ENCODE measurements around the gene TSNAXIP1.
A peak's percentile ranks its signal among the peaks of the same experiment; 100 is the strongest.
"Not testable (repeated sequence)": the region's sequence is repeated elsewhere in the genome, so short reads cannot be mapped to it uniquely, and the experiment has no call there.

The TSNAXIP1 gene

DNA sequence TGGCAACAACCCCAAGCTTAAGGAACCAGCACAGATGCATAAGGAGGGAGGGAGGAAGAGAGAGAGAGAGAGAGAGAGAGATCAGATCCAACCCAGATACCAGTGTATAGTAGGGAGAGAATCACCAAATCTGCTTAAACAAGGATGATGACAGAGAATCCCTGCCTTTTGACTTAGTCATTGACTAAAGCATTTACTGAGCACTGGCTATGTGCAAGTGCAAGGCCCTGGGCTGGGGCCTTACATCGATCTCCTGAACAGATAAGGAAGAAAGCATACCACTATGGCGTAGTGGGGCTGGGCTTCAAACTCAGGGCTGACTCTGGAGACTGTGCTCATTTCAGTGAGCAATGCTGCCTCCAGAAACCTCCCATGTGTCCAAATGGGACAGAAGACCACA lies 15.8 kb downstream of the TSNAXIP1 start:
- DNase-seq (ENCODE audit: extremely low read depth, low read depth), result no peak
- TF ChIP-seq, protein P1, sequence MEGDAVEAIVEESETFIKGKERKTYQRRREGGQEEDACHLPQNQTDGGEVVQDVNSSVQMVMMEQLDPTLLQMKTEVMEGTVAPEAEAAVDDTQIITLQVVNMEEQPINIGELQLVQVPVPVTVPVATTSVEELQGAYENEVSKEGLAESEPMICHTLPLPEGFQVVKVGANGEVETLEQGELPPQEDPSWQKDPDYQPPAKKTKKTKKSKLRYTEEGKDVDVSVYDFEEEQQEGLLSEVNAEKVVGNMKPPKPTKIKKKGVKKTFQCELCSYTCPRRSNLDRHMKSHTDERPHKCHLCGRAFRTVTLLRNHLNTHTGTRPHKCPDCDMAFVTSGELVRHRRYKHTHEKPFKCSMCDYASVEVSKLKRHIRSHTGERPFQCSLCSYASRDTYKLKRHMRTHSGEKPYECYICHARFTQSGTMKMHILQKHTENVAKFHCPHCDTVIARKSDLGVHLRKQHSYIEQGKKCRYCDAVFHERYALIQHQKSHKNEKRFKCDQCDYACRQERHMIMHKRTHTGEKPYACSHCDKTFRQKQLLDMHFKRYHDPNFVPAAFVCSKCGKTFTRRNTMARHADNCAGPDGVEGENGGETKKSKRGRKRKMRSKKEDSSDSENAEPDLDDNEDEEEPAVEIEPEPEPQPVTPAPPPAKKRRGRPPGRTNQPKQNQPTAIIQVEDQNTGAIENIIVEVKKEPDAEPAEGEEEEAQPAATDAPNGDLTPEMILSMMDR (IDR thresholded peaks at IDR 0.05; ENCODE audit: low read depth, low read length), result no peak

GRCh38 chr16:67825119-67825518 lies 18.4 kb downstream of the TSNAXIP1 start:
- TF ChIP-seq, protein P1 (IDR thresholded peaks at IDR 0.05; ENCODE audit: low read depth, low read length), result no peak

GRCh38 chr16:67825906-67826305 lies 19.2 kb downstream of the TSNAXIP1 start:
- DNase-seq (ENCODE audit: extremely low read depth, low read depth), result no peak
- TF ChIP-seq, protein P1 (IDR thresholded peaks at IDR 0.05; ENCODE audit: low read depth, low read length), result no peak

More at GRCh38 chr16:67825119-67825518, 18.4 kb downstream of the TSNAXIP1 start:
- no peak for DNase-seq (ENCODE audit: extremely low read depth, low read depth)

DNA sequence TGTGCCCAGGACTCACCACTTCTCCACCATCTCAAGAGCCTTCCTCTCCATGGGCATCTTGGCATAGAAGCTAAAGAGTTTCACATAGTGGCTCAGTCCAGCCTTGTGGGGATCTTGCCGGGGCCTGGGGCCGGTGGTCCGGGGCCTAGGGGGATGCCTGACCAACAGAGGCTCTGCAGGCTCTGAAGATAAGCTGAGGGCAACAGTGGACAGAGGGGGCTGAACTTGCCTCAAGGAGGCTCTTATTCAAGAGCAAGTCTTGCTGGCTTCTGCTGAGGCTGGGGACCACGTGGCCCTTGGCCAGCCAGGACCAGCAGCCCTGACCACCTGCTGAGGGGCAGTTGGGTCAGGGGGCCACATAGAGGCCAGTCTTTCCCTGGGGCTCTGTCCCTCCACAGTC lies 22.0 kb downstream of the TSNAXIP1 start:
- TF ChIP-seq, protein P1 (IDR thresholded peaks at IDR 0.05; ENCODE audit: low read depth, low read length), result no peak
- no peak for DNase-seq (ENCODE audit: extremely low read depth, low read depth)

- peak; percentile 14 for DNase-seq (ENCODE audit: extremely low read depth, low read depth)
These were observed 26.3 kb downstream of the TSNAXIP1 start for GRCh38 chr16:67833030-67833414.

GRCh38 chr16:67833415-67834241 lies 26.9 kb downstream of the TSNAXIP1 start:
- DNase-seq (ENCODE audit: extremely low read depth, low read depth), result peak; percentile 55
- TF ChIP-seq, protein P1 (IDR thresholded peaks at IDR 0.05; ENCODE audit: low read depth, low read length), result no peak

More at GRCh38 chr16:67833030-67833414, 26.3 kb downstream of the TSNAXIP1 start:
- TF ChIP-seq, protein P1 (IDR thresholded peaks at IDR 0.05; ENCODE audit: low read depth, low read length), result no peak

DNA sequence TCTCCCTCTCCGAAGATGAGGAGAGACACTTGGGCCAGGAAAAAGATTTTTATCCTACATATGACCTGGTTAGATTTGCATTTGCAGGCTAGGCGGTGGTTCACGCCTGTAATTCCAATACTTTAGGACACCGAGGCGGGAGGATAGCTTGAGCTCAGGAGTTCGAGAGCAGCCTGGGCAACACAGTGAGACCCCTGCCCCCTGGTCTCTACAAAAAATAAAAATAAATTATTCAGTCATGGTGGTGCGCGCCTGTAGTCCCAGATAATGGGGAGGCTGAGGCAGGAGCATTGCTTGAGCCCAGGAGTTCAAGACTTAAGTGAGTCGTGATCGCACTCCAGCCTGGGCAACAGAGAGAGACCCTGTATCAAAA lies 27.5 kb downstream of the TSNAXIP1 start:
- TF ChIP-seq, protein P1 (IDR thresholded peaks at IDR 0.05; ENCODE audit: low read depth, low read length), result no peak
- DNase-seq (ENCODE audit: extremely low read depth, low read depth), result no peak

- not testable (repeated sequence) for DNase-seq (ENCODE audit: extremely low read depth, low read depth)
These were observed 30.5 kb downstream of the TSNAXIP1 start for GRCh38 chr16:67837190-67837589.
